Lower leg skin (tissue), 4 donors: ENCODE measurements around the gene GPNMB. TPM values are rescaled to one million over a fixed set of nuclear protein-coding genes. Genes with fewer than 3 reads are reported as not detected.
A peak's percentile ranks its signal among the peaks of the same experiment; 100 is the strongest.
"Not testable (repeated sequence)": the region's sequence is repeated elsewhere in the genome, so short reads cannot be mapped to it uniquely, and the experiment has no call there.

Experiments used
- DNase-seq, 2 donors: peaks; one replicate each; pipeline ENCODE4 v3.0.0-alpha.2; 2019; ENCODE audit warnings: low spot score in 2 of 2
- H3K4me3 ChIP-seq: fragments of 200-600 bp; sonication (generic); 2 replicates; pipeline ENCODE4 v1.5.1; 2017; ENCODE audit warnings: mild to moderate bottlenecking, low read depth; ENCODE audit not compliant: poor library complexity, severe bottlenecking
- POLR2A ChIP-seq, 2 donors: fragments of 450-650 bp; IDR thresholded peaks; one replicate each; pipeline ENCODE4 v1.6.1; 2016 to 2017; ENCODE audit warnings: antibody characterized with exemption in 2 of 2, mild to moderate bottlenecking in 1 of 2, moderate library complexity in 1 of 2
- whole genome bisulfite sequencing, 2 donors: methylation state at CpG; one replicate each; pipeline ENCODE4 v1.1.5; 2018; 5-methylcytosine and 5-hydroxymethylcytosine counted together
- intact Hi-C: fragments of 100-400 bp; cut with DNase I; formaldehyde crosslinking; loops from one replicate; pipeline ENCODE4 v1.15.0; 2023; ENCODE audit warnings: low total_unique reads
- total RNA-seq, 4 donors: library from RNA; depleted of rRNA; stranded (reverse); fragments of >200 nt; gene quantifications; one replicate each; pipeline ENCODE4 v1.1.0, GENCODE V29; 2016
- TF ChIP-seq, protein P1 (sequence below), 3 donors: fragments of 450-650 bp; IDR thresholded peaks; one replicate each; pipeline ENCODE4 v1.5.1; 2016; ENCODE audit warnings: antibody characterized with exemption in 3 of 3, mild to moderate bottlenecking in 3 of 3, moderate library complexity in 2 of 3

The GPNMB gene
- total RNA-seq: 100 to 1,000 TPM; 357 to 554 (median 469) TPM

DNA sequence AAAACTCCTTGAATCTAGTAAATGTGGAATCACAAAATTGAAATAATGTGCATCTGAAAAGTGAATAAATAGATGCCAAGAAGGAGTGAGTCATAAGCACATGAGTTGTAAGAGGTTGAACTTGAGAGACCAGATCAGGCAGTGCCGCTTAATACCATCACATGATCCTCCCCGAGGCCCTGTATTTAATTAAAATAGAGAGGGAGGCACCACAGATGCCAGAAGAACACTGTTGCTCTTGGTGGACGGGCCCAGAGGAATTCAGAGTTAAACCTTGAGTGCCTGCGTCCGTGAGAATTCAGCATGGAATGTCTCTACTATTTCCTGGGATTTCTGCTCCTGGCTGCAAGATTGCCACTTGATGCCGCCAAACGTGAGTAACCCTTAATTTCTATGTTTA, at the start of gene GPNMB:
Gene GPNMB (plus strand): TSS at position 221 of the 400 bp plus-strand sequence. CDS start 83 bp downstream, at position 304.
- 12 to 14% methylated on average over 7 of the region's 7 CpGs for WGBS, 2 donors

DNA sequence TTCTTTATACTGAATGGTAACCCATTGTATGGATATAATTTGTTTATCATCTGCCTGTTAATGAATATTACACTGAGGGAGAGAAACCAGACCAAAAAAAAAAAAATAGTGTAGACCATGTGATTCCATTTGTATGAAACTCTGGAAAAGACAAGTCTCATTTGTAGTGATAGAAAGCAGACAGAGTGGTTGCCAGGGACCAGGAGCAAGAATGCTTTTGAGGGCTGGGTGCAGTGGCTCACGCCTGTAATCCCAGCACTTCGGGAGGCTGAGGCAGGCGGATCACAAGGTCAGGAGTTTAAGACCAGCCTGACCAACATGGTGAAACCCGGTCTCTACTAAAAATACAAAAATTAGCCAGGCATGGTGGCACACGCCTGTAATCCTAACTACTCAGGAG, 48.8 kb upstream of the GPNMB start:
- intact Hi-C loops, DNase-seq: not testable (repeated sequence)
- 93 to 97% methylated on average over 5 of the region's 5 CpGs for WGBS, 2 donors

More for the DNA sequence above, at the start of gene GPNMB:
- intact Hi-C loops: no loop called here
- peak; percentile 91 to 92 for DNase-seq
- H3K4me3 ChIP-seq: peak within 1 kb of the TSS; percentile 50
- peak in 1 of 2 donors; percentile 50 for TF ChIP-seq POLR2A (IDR thresholded peaks at IDR 0.05)
- TF ChIP-seq, protein P1, sequence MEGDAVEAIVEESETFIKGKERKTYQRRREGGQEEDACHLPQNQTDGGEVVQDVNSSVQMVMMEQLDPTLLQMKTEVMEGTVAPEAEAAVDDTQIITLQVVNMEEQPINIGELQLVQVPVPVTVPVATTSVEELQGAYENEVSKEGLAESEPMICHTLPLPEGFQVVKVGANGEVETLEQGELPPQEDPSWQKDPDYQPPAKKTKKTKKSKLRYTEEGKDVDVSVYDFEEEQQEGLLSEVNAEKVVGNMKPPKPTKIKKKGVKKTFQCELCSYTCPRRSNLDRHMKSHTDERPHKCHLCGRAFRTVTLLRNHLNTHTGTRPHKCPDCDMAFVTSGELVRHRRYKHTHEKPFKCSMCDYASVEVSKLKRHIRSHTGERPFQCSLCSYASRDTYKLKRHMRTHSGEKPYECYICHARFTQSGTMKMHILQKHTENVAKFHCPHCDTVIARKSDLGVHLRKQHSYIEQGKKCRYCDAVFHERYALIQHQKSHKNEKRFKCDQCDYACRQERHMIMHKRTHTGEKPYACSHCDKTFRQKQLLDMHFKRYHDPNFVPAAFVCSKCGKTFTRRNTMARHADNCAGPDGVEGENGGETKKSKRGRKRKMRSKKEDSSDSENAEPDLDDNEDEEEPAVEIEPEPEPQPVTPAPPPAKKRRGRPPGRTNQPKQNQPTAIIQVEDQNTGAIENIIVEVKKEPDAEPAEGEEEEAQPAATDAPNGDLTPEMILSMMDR (IDR thresholded peaks at IDR 0.05): no peak

DNA sequence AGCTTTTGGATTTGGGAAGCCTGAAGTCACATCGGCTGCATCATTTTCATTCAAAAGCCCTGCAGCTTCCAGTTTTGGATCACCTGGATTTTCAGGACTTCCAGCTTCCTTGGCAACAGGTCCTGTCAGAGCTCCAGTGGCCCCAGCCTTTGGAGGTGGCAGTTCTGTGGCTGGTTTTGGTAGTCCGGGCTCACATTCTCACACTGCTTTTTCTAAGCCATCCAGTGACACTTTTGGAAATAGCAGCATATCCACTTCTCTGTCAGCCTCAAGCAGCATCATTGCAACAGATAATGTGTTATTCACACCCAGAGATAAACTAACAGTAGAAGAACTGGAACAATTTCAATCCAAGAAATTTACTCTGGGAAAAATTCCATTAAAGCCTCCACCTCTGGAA, 46.2 kb upstream of the GPNMB start:
- DNase-seq: no peak
- no peak overlapping the region for H3K4me3 ChIP-seq
- intact Hi-C loops: no loop called here
- no peak for TF ChIP-seq POLR2A (IDR thresholded peaks at IDR 0.05)
- TF ChIP-seq, protein P1 (IDR thresholded peaks at IDR 0.05): no peak
- WGBS, 2 donors: 70 to 76% methylated on average over 2 of the region's 2 CpGs

More for the DNA sequence above, 48.8 kb upstream of the GPNMB start:
- H3K4me3 ChIP-seq: not testable (repeated sequence)

DNA sequence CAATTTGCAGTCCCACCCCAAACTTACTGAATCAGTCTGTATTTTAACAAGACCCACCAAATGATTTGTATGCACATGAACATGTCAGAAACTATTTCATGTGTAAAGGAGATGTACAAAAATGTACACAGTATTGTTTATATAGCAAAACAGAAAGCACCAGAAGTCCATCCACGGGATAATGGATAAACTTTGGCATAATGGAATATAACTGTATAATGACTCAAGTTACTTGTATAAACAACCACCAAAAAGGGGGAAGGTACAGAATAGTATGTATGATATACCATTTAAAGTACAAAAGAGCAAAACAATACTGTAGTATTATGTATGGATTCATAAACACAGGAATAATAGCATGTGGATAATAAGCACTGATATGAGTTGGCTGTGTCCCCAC, 42.3 kb upstream of the GPNMB start:
- TF ChIP-seq, protein P1 (IDR thresholded peaks at IDR 0.05): no peak
- no peak for TF ChIP-seq POLR2A (IDR thresholded peaks at IDR 0.05)
- WGBS, 2 donors: 93 to 97% methylated on average over 1 of the region's 1 CpG
- H3K4me3 ChIP-seq: no peak overlapping the region
- intact Hi-C loops: no loop called here
- no peak for DNase-seq

DNA sequence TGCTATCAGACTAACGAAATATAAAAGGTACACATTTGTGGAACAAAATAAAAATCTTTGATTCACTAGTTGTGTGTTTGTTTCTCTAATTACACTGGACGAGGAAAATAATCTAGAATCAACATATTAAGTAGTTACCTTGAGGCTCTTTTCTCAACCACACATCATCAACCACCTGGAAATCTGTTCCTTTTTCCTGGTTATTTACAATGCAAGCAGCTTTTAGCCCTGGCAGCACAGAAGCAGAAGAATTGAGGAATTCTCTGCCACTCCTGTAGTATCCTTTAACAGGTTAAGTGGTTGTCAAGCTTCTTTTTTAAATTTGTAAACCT, 41.0 kb upstream of the GPNMB start:
- TF ChIP-seq, protein P1 (IDR thresholded peaks at IDR 0.05): no peak
- TF ChIP-seq POLR2A (IDR thresholded peaks at IDR 0.05): no peak
- 69% methylated on average over 2 of the region's 2 CpGs for WGBS, 2 donors
- intact Hi-C loops: no loop called here

DNA sequence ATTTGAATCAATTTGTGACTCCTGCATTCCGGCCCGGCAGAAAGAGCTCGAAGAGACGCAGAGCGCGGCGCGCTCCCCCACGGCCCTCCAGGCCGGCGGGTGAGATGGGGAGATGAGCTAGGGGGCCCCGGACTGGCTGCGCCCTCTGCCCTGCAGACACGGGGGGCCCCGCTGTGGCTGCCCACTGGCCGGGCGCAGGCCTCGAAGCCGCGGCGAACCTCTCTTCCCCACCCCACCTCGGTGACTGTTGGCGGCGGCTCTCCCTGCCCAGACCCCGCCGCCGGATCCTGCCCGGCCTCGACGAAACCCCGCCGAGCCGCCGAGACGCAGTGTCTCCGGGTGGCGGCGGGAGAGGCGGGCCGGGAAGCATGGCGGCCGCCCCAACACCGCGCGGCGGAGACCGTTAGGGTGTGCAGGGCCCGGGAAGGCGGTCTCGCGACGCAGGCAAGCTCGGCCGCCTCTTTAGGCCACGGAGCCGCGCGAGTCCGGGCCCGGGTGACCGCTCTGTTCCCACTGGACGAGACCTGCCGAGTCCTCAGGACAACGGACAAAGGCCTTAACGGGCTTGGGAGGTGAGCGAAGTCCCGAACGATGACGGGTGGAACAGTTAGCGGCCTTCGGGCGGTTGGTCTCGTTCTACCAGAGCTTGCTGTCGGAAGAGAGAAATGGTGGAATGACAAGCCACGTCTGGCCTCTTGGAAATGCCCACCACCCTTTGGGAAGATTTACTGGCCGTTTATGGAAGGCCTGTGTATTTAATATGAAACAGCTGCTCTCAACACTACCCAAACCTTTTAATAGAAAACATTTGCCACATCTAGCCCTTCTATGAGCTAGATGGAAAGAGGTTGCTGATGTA, 40.4 kb upstream of the GPNMB start:
- DNase-seq: no peak
- intact Hi-C loops: no loop called here
- no peak overlapping the region for H3K4me3 ChIP-seq
- WGBS, 2 donors: 39 to 46% methylated on average over 61 to 66 of the region's 76 CpGs
- TF ChIP-seq POLR2A (IDR thresholded peaks at IDR 0.05): no peak
- TF ChIP-seq, protein P1 (IDR thresholded peaks at IDR 0.05): no peak

More for the DNA sequence above, 41.0 kb upstream of the GPNMB start:
- H3K4me3 ChIP-seq: no peak overlapping the region
- DNase-seq: no peak
